HG03432 (cell line): ENCODE results near the gene ELN.
"Not testable (repeated sequence)": the region's sequence is repeated elsewhere in the genome, so short reads cannot be mapped to it uniquely, and the experiment has no call there.

Source experiments
- ATAC-seq: cut with Tn5 transposase; IDR thresholded peaks from one replicate; pipeline ENCODE4 v1.9.1; 2021; ENCODE audit warnings: mild to moderate bottlenecking, moderate library complexity; ENCODE audit not compliant: unreplicated experiment

Gene ELN

DNA sequence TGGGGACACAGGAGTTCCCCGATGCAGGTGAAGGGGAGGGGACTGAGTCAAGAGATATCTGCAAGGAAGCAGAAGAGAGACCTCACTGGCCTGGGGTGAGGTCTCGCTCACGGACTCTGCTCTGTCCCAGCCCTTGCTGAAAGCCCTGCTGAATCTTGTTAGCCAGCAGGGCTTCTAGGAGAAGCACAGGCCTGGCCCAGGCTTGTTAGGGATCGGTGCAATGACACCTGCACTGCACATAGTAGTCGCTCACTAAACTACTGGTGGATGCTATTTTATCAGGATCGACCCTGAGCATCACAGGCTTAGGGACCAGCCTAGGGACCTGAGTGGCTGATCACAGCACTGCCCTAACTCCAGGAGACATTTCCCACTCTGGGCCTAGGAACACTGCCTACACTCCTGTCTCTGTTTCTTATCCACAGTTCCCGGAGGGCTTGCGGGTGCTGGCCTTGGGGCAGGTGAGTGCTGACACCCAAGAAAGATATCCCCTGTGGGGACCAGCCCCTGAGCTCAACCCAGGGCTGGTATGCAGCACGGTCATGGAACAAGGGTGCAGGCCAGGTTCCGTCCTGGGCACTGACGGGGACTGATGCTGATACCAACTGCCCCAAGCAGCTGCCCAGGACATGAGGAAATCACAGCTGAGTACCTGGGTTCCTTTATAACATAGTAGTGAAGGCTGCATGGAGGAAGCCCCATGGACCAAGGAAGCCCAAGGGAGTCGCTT is 13.0 kb downstream of the ELN start:
- no peak for ATAC-seq

GRCh38 chr7:74042746-74043522 is 15.0 kb downstream of the ELN start:
- no peak for ATAC-seq

- no peak for ATAC-seq
Observed at GRCh38 chr7:74043523-74043951, 15.6 kb downstream of the ELN start.

- ATAC-seq, result no peak
Observed at GRCh38 chr7:74044366-74045350, 16.7 kb downstream of the ELN start.

DNA sequence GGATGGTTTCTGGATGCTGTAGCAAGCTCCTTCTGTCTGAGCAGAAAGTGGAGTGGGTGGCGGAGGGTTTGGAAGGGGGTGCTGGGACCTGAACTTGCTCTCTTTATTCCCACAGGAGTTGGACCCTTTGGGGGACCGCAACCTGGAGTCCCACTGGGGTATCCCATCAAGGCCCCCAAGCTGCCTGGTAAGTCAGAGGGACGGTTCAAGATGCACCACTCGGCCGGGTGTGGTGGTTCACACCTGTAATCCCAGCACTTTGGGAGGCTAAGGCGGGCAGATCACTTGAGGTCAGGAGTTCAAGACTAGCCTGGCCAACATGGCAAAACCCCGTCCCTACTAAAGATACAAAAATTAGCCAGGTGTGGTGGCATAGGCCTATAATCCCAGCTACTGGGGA is 18.6 kb downstream of the ELN start:
- not testable (repeated sequence) for ATAC-seq

DNA sequence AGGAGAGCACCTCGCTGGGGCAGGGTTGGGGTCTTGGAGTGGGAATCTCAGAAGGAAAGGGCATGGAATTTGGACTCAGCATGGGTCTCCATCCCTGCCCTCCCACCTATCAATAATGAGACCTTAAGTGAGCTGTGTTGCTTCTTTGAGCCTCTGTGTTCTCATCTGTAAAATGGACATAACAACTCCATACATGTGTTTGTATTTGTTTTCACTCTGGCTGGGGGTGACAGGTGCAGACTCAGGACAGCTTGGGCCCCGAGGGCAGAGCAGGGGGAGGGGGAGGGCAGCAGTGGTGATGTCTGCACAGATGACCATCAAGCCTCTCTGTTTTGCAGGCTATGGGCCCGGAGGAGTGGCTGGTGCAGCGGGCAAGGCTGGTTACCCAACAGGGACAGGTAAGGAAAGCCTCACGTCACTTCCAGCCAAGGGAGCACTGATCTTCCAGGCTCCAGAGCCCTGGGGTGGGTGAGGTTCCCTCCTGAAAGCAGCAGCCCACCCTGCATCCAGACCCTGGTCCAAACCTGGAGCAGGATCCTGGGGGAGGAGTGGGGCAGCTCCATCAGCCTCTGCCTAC is 19.9 kb downstream of the ELN start:
- ATAC-seq, result no peak

- ATAC-seq, result no peak
Observed at GRCh38 chr7:74048999-74049599, 21.1 kb downstream of the ELN start.

DNA sequence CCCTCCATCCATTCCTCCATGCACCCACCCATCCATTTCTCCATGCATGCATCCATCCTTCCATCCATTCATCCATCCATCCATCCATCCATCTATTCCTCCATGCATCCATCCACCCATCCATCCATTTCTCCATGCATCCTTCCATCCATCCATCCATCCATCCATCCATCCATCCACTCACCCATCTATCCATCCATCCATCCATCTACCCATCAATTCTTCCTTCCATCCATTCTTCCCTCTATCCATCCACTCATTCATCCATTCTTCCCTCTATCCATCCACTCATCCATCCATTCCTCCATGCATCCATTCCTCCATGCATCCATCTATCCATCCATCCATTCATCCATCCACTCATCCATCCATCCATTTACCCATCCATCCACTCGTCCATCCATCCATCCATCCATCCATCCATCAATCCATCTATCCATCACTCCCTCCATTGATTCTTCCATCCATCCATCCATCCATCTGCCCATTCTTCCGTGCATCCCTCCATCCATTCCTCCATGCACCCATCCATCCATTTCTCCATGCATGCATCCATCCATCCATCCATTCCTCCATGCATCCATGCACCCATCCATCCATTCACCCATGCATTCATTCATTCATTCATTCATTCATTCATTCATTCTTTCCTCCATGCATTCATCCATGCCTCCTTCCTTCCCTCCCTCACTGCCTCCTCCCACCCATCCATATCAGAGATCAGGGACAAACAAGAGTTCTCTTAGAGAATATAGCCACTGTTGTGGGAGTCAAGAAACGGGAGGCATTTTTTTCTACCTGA is 22.2 kb downstream of the ELN start:
- no peak for ATAC-seq

DNA sequence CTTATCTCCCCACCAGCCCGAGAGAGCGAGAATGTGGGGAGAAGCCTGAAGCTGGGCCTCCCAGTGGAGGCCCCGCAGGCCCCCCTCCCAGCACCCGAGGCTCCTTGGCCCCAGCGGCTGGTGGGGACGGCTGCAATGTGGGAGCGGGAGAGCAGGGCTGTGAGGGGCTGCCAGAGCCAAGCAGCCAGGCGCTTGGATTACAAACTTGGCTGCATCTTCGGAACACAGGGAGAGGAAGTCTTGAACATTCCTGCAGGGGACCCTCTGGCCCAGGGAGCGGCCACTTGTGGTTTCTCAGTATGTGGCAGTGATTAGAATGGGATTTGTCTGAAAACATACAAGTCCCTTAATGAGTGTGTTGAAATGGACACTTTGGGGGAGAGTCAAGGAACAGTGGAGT is 23.2 kb downstream of the ELN start:
- ATAC-seq, result no peak

DNA sequence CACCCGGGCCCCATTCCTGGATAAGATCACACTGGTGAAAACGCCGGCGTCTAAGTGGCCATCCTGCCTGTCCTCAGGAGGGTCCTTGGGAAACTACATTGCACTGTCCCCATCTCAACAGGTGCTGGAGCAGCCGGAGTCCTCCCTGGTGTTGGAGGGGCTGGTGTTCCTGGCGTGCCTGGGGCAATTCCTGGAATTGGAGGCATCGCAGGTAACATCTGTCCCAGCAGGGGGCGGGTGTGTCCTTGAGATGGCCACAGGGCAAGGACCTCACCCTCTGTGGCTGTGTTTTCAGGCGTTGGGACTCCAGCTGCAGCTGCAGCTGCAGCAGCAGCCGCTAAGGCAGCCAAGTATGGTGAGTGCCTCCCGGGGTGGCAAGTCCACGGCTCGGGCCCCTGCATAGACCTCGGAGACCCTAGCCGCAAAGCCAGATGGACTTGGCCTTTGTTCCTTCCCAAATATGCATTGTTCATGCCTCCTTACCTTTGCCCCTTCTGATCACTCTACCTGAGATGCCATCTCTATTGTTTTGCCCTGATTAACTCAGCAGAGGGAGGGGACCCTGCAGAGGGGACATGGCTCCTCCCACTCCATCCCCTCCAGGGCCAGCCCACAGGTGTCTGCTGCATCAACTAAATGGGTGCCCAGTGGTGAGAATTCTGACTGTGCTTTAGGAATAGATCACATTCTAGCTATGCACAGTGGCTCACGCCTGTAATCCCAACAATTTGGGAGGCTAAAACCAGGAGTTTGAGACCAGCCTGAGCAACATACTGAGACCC is 23.8 kb downstream of the ELN start:
- no peak for ATAC-seq

DNA sequence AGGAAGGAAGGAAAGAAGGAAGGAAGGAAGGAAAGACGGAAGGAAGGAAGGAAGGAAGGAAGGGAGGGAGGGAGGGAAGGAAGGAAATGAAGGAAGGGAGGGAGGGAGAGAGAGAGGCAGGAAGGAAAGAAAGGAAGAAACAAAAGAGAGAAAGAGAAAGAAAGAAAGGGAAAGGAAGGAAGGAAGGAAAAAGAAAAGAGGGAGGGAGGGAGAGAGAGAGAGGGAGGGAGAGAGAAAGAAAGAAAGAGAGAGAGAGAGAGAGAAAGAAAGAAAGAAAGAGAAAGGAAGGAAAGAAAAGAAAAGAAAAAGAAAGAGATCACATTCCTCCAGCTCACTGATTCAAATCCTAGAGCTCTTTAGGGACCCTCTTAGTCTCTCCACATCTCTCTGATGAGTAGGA is 24.7 kb downstream of the ELN start:
- ATAC-seq, result no peak

GRCh38 chr7:74053589-74054186 is 25.7 kb downstream of the ELN start:
- no peak for ATAC-seq

GRCh38 chr7:74056096-74056915 is 28.3 kb downstream of the ELN start:
- ATAC-seq, result no peak

GRCh38 chr7:74057216-74057925 is 29.4 kb downstream of the ELN start:
- no peak for ATAC-seq

DNA sequence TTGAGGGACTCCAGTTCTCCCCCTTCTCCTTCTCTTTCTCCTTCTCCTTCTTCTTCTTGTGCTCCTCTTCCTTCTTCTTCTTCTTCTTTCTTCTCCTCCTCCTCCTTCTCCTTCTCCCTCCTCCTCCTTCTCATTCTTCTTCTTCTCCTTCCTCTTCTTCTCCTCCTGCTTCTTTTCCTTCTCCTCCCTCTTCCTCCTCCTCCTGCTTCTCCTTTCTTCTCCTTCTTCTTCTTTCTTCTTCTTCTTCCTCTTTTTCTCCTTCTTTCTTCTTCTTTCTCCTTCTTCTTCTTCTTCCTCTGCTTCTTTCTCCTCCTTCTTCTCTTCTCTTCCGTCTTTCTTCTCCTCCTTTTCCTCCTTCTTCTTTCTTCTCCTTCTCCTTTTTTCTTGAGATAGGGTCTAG is 30.0 kb downstream of the ELN start:
- no peak for ATAC-seq

DNA sequence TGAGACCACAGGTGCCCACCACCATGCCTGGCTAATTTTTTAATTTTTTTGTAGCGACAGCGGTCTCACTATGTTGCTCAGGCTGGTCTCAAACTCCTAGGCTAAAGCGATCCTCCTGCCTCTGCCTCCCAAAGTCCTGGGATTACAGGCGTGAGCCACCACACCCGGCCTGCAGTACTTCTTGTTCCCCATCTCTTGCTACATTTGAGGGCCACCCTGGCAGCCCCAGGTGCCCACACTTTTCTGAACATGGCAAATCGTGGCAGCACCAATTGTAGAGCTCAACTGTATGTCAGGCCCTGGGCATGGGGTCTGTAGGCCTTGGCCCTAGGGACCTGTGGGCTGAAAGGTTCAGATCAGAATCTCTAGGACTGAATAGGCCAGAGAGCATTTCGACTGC is 30.5 kb downstream of the ELN start:
- no peak for ATAC-seq

DNA sequence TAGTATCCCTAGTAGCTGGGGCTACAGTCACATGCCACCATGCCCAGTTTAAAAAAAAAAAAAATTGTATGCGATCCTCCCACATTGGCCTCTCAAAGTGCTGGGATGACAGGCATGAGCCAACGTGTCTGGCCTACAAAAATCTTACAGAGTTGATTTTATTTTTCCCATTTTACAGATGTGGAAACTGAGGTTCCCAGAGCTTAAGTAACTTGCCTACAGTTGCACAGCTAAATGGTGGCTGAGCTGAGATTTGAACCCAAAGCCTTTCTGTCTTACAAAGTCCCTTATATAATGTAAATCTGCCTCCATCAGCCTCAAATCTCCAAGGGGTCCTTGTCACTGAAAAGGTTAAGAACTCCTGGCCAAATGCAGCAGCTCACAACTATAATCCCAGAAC is 31.1 kb downstream of the ELN start:
- ATAC-seq, result no peak
